Pancreas (tissue), 10 donors: ENCODE measurements around the gene OR2L5. TPM values are rescaled to one million over a fixed set of nuclear protein-coding genes. Genes with fewer than 3 reads are reported as not detected.

Experiments
- ATAC-seq, 4 donors: fragments of 200-7000 bp; cut with Tn5 transposase; one replicate each; pipeline versions ENCODE4 v1.8.0 to v1.9.1; 2020; ENCODE audit warnings: mild to moderate bottlenecking in 4 of 4, moderate library complexity in 4 of 4
- DNase-seq, 6 donors: peaks; one replicate each; pipeline ENCODE4 v3.0.0-alpha.2; 2020
- FAIRE-seq: peaks from 2 replicates; lab custom pipeline; 2012; peaks lifted over from hg19 to GRCh38; lab: Jason Lieb, UNC
- H3K27ac ChIP-seq, 4 donors: fragments of 200-600 bp; sonication (generic); 1 replicate in 3 of 4; 2 replicates in 1 of 4; pipeline versions ENCODE4 v1.5.0 to v1.8.0; 2020
- H3K27me3 ChIP-seq, 4 donors: fragments of 200-600 bp; one replicate each; pipeline ENCODE4 v1.8.0; 2021
- H3K36me3 ChIP-seq, 3 donors: fragments of 200-600 bp; sonication (generic) in 1 of 3; one replicate each; pipeline versions ENCODE4 v1.5.0 to v1.8.0; 2020 to 2021
- H3K4me1 ChIP-seq, 3 donors: fragments of 200-600 bp; one replicate each; pipeline ENCODE4 v1.8.0; 2021
- H3K4me3 ChIP-seq, 4 donors: fragments of 200-600 bp; sonication (generic) in 2 of 4; one replicate each; pipeline versions ENCODE4 v1.5.0 to v1.8.0; 2020 to 2021
- H3K9me3 ChIP-seq, 4 donors: fragments of 200-600 bp; one replicate each; pipeline ENCODE4 v1.8.0; 2021
- WGBS, 2 donors: extraction: QIAGEN DNeasy Blood & Tissue Kit; methylation state at CpG; one replicate each; pipeline ENCODE4 v1.1.7; 2013; 5-methylcytosine and 5-hydroxymethylcytosine counted together
- intact Hi-C, 3 donors: fragments of 100-400 bp; cut with DNase I; formaldehyde crosslinking; loops; one replicate each; pipeline versions ENCODE4 v1.11.1 to v1.14.2; 2022
- polyA plus RNA-seq, 2 donors: library from polyadenylated mRNA; stranded (reverse); fragments of 200-250 nt; gene quantifications; one replicate each; pipeline ENCODE4 v1.2.3, GENCODE V29; 2013
- total RNA-seq, 6 donors: library from RNA; stranded (reverse); fragmentation: NEBNext Ultra II Directional in 4 of 6; extraction: Animal tissue kit (Norgen Biotek cat#: 25700) in 4 of 6; gene quantifications; one replicate each; pipeline versions ENCODE4 v1.2.1 to v1.2.4, GENCODE V29; 2021 to 2023
- TF ChIP-seq, protein P1 (sequence below), 4 donors: fragments of 200-600 bp; sonication (generic) in 3 of 4; IDR thresholded peaks; one replicate each; pipeline versions ENCODE4 v1.5.0 to v1.8.0; 2021; ENCODE audit warnings: antibody characterized with exemption in 4 of 4
- donor health status: healthy with polysubstance abuse.
- donor health status: DM: no; HTN: no; CAD: no; lungs with moderate emphysema.
- donor health status: DM: no; HTN: no; CAD: no.
- donor health status: control.
- donor health status: control.
- donor health status: Bipolar disorder and iron deficiency.
- donor health status: DM: yes; HTN: yes; CAD: no.
- donor health status: DM: no; HTN: no; CAD: no.
- donor health status: DM: no; HTN: no; CAD: no.
- donor health status: DM: yes; HTN: yes; CAD: no.

The OR2L5 gene
- total and polyA plus RNA-seq, 8 donors, result not detected

DNA sequence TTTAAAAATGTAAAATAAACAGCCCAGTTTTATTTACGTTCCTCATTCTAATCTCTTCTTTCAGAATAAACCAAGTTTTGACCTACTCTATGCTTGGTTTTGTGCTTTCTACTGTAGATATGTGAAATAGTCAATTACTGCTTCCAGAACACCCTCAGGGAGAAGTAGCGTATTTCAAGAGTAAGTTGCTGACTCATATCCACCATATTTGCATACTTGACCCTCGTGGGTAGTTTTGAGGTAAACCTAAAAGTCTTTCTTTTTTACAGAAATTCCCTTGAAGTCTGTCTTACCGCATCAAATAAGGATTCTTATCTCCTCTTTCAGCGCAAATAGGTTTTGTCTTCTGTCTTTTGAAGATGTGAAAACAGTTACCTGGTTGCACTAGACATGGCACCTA, 31.7 kb downstream of the OR2L5 start:
- FAIRE-seq (no peak), DNase-seq (no peak), ATAC-seq (no peak)
- H3K4me3 ChIP-seq, result no peak overlapping the region
- intact Hi-C loops, result no loop called here
- H3K27me3 ChIP-seq, result no peaks in the 10 kb centered on the region
- H3K9me3 ChIP-seq, result no peaks in the 10 kb centered on the region
- 50 to 63% methylated on average over 5 of the region's 5 CpGs for WGBS, 2 donors
- H3K4me1 ChIP-seq, result no peaks in the 10 kb centered on the region
- no peaks in the 10 kb centered on the region for H3K36me3 ChIP-seq
- H3K27ac ChIP-seq, result no peak overlapping the region
- TF ChIP-seq, protein P1, sequence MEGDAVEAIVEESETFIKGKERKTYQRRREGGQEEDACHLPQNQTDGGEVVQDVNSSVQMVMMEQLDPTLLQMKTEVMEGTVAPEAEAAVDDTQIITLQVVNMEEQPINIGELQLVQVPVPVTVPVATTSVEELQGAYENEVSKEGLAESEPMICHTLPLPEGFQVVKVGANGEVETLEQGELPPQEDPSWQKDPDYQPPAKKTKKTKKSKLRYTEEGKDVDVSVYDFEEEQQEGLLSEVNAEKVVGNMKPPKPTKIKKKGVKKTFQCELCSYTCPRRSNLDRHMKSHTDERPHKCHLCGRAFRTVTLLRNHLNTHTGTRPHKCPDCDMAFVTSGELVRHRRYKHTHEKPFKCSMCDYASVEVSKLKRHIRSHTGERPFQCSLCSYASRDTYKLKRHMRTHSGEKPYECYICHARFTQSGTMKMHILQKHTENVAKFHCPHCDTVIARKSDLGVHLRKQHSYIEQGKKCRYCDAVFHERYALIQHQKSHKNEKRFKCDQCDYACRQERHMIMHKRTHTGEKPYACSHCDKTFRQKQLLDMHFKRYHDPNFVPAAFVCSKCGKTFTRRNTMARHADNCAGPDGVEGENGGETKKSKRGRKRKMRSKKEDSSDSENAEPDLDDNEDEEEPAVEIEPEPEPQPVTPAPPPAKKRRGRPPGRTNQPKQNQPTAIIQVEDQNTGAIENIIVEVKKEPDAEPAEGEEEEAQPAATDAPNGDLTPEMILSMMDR (IDR thresholded peaks at IDR 0.05), result no peak

DNA sequence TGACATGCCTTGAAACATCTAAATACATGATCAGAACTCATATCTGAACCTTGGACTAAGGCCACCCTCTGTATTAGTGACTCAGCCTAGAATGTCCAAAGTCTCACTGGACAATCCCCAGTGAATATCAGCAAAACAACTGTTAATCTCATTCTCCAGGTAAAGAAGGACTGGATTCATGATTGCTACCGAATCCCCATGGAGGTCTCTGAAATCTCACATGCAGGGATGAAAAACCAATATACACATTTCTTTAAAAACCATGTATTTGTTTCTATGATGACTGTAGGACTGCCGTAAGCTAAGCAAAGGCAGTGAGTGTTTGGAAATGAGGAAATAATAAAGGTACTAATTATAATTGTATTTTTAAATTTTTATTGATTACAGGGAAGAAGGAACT, 33.1 kb downstream of the OR2L5 start, which contains the start of gene OR2L3:
Gene OR2L3, plus strand, starts transcription at position 301 of the 400 bp plus-strand sequence. CDS start 13,846 bp downstream, outside the sequence.
- H3K36me3 ChIP-seq, result no peaks in the 10 kb centered on the region
- DNase-seq (no peak), FAIRE-seq (no peak), ATAC-seq (no peak)
- TF ChIP-seq, protein P1 (IDR thresholded peaks at IDR 0.05), result no peak
- H3K4me1 ChIP-seq, result no peaks in the 10 kb centered on the region
- H3K4me3 ChIP-seq, result no peak within 1 kb of the TSS
- H3K9me3 ChIP-seq, result no peaks in the 10 kb centered on the region
- no peak within 1 kb of the TSS for H3K27ac ChIP-seq
- H3K27me3 ChIP-seq, result no peaks in the 10 kb centered on the region
- intact Hi-C loops, result no loop called here
- 45 to 58% methylated on average over 2 of the region's 2 CpGs for WGBS, 2 donors

GRCh38 chr1:248047008-248047407, 33.5 kb downstream of the OR2L5 start:
- no peaks in the 10 kb centered on the region for H3K9me3 ChIP-seq
- ATAC-seq (no peak), FAIRE-seq (no peak), DNase-seq (no peak)
- no peaks in the 10 kb centered on the region for H3K27me3 ChIP-seq
- no peaks in the 10 kb centered on the region for H3K4me1 ChIP-seq
- intact Hi-C loops, result no loop called here
- TF ChIP-seq, protein P1 (IDR thresholded peaks at IDR 0.05), result no peak
- no peaks in the 10 kb centered on the region for H3K36me3 ChIP-seq
- H3K4me3 ChIP-seq, result no peak overlapping the region
- WGBS, 2 donors, result 22 to 33% methylated on average over 1 of the region's 1 CpG
- H3K27ac ChIP-seq, result no peak overlapping the region

DNA sequence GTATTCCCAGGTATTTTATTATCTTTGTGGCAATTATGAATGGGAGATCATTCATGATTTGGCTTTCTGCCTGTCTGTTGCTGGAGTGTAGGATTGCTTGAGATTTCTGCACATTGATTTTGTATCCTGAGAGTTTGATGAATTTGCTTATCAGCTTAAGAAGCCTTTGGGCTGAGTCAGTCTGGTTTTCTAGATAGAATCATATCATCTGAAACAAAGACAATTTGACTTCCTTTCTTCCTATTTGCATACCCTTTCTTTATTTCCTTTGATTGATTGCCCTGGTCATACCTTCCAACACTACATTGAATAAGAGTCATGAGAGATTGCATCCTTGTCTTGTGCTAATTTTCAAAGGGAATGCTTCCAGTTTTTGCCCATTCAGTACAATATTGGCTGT, 41.2 kb downstream of the OR2L5 start:
- H3K36me3 ChIP-seq, result no peaks in the 10 kb centered on the region
- no peak overlapping the region for H3K4me3 ChIP-seq
- no peaks in the 10 kb centered on the region for H3K4me1 ChIP-seq
- H3K9me3 ChIP-seq, result no peaks in the 10 kb centered on the region
- DNase-seq (no peak), FAIRE-seq (no peak), ATAC-seq (no peak)
- intact Hi-C loops, result no loop called here
- H3K27me3 ChIP-seq, result no peaks in the 10 kb centered on the region
- no peak overlapping the region for H3K27ac ChIP-seq
- TF ChIP-seq, protein P1 (IDR thresholded peaks at IDR 0.05), result no peak

DNA sequence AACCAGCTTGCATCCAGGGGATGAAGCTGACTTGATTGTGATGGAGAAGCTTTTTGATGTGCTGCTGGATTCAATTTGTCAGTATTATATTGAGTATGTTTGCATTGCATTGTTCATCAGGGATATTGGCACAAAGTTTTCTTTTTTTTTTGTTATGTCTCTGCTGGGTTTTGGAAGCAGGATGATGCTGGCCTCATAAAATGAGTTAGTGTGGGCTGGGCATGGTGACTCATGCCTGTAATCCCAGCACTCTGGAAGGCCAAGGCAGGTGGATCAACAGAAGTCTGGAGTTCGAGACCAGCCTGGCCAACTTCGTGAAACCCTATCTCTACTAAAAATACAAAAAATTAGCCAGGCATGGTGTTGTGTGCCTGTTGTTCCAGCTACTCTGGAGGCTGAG, 41.8 kb downstream of the OR2L5 start:
- H3K27me3 ChIP-seq, result no peaks in the 10 kb centered on the region
- TF ChIP-seq, protein P1 (IDR thresholded peaks at IDR 0.05), result no peak
- H3K4me3 ChIP-seq, result no peak overlapping the region
- ATAC-seq, result no peak
- H3K27ac ChIP-seq, result no peak overlapping the region
- no peak for FAIRE-seq
- no peaks in the 10 kb centered on the region for H3K4me1 ChIP-seq
- WGBS, 2 donors, result 30 to 39% methylated on average over 2 of the region's 2 CpGs
- no peak for DNase-seq
- H3K36me3 ChIP-seq, result no peaks in the 10 kb centered on the region
- H3K9me3 ChIP-seq, result no peaks in the 10 kb centered on the region
- intact Hi-C loops, result no loop called here
